Adrenal gland (tissue), 5 donors: ENCODE measurements around the gene TNC.

Source experiments
- CTCF ChIP-seq, 6 experiments: fragments of 450-650 bp in 4 of 6; fragments of 200-600 bp in 2 of 6; sonication (generic) in 1 of 6; IDR thresholded peaks; 1 replicate in 5 of 6; 2 replicates in 1 of 6; pipeline versions ENCODE4 v1.5.1 to v1.8.0; 2016 to 2021; ENCODE audit warnings: antibody characterized with exemption in 6 of 6, mild to moderate bottlenecking in 2 of 6, moderate library complexity in 1 of 6
- POLR2A ChIP-seq, 2 donors: fragments of 450-650 bp; IDR thresholded peaks; one replicate each; pipeline ENCODE4 v1.6.1; 2017; ENCODE audit warnings: antibody characterized with exemption in 2 of 2, mild to moderate bottlenecking in 2 of 2, moderate library complexity in 1 of 2
- donor health status: DM: no; HTN: no; CAD: no.

- TF ChIP-seq POLR2A (IDR thresholded peaks at IDR 0.05) (no peak), CTCF (IDR thresholded peaks at IDR 0.05) (no peak)
Measured at GRCh38 chr9:115106001-115106400, 12.0 kb downstream of the TNC start.
